ENCODE measurements around the gene HORMAD2. TPM values are rescaled to one million over a fixed set of nuclear protein-coding genes. Genes with fewer than 3 reads are reported as not detected.

The HORMAD2 gene
- total and polyA plus RNA-seq, 9 of the 15 experiments (the other 6 are each of a cell fraction or from before 2014, with no cell fraction given): not detected

DNA sequence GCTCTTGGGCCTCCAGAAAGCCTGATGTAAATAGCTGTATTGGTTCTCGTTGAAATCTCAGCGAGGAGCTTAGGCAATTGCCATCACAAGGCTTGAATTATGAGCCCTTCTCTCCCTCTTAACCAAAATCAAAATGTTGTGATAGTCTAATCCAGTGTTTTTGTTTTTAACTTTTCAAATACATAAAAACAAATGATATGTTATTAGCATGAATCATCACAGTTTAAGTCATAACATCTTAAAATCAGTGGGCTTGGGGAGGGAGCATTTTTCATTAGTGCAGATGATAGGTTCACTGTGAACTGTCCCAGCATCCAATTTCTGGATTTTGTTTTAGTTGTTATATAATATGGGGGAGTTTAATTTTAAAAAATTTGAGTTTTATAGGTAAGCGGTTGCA, 48.9 kb upstream of the HORMAD2 start:
- DNase-seq (ENCODE audit: extremely low read depth in 1 of 4, low spot score in 3 of 4) (no peak), FAIRE-seq (no peak), ATAC-seq (no peak)
- H3K27me3 ChIP-seq (ENCODE audit: control insufficient read depth in 2 of 2, insufficient read depth in 2 of 2, low read length in 2 of 2): no peaks in the 10 kb centered on the region
- H2AFZ ChIP-seq (ENCODE audit: low read depth, low read length): no peak overlapping the region
- H3K9ac ChIP-seq (ENCODE audit: insufficient read depth in 1 of 2, low read depth in 2 of 2, low read length in 2 of 2): no peak overlapping the region
- no TSS peak for BruUV-seq (replicated peaks)
- CTCF ChIA-PET (ENCODE audit: low intra/inter-chr PET ratio): no interaction called here
- no peak overlapping the region for H3K4me3 ChIP-seq
- no peak overlapping the region for H3K27ac ChIP-seq (ENCODE audit: extremely low read depth, low read depth, low read length)
- H4K20me1 ChIP-seq (replicated peaks; ENCODE audit: control insufficient read depth, insufficient read depth, low read length): no peaks in the 10 kb centered on the region; the same call in 1 of the 2 replicates
- 87% methylated on average over 3 of the region's 3 CpGs for WGBS (ENCODE audit: insufficient coverage, low coverage, missing lambda C conversion rate)
- intact Hi-C loops (cut with micrococcal nuclease) (no loop called here), in situ Hi-C loops (cut with MboI) (no loop called here)
- no peaks in the 10 kb centered on the region for H3K79me2 ChIP-seq (ENCODE audit: control insufficient read depth, insufficient read depth, low read length)
- POLR2A ChIA-PET: interaction anchor here (1.5 kb wide), 1 partner anchor 26 kb away, joined by 3 read pairs; no protein-coding TSS in a partner anchor
- no peaks in the 10 kb centered on the region for H3K9me3 ChIP-seq (replicated peaks; ENCODE audit: control insufficient read depth, insufficient read depth, low read depth, low read length)
- H3K4me1 ChIP-seq (replicated peaks in 1 of 2; ENCODE audit: control insufficient read depth in 2 of 2, insufficient read depth in 2 of 2, low read length in 2 of 2): no peaks in the 10 kb centered on the region
- H3K36me3 ChIP-seq (ENCODE audit: control insufficient read depth, insufficient read depth, low read length): 0 out of 3 replicates have a peak, but pooled peaks cover 5% of the 10 kb centered on the region
- no peak overlapping the region for H3K4me2 ChIP-seq (ENCODE audit: insufficient read depth, low read length)
- no peaks in the 10 kb centered on the region for H3K9me1 ChIP-seq (ENCODE audit: control insufficient read depth, insufficient read depth, low read length)
- TF ChIP-seq, protein P1, sequence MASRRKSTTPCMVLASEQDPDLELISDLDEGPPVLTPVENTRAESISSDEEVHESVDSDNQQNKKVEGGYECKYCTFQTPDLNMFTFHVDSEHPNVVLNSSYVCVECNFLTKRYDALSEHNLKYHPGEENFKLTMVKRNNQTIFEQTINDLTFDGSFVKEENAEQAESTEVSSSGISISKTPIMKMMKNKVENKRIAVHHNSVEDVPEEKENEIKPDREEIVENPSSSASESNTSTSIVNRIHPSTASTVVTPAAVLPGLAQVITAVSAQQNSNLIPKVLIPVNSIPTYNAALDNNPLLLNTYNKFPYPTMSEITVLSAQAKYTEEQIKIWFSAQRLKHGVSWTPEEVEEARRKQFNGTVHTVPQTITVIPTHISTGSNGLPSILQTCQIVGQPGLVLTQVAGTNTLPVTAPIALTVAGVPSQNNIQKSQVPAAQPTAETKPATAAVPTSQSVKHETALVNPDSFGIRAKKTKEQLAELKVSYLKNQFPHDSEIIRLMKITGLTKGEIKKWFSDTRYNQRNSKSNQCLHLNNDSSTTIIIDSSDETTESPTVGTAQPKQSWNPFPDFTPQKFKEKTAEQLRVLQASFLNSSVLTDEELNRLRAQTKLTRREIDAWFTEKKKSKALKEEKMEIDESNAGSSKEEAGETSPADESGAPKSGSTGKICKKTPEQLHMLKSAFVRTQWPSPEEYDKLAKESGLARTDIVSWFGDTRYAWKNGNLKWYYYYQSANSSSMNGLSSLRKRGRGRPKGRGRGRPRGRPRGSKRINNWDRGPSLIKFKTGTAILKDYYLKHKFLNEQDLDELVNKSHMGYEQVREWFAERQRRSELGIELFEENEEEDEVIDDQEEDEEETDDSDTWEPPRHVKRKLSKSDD (conservative IDR thresholded peaks at IDR 0.05; ENCODE audit: low read length): no peak
- TF ChIP-seq STAT5B (CRISPR knock-in tag; IDR thresholded peaks at IDR 0.05) (no peak), RB1 (IDR thresholded peaks at IDR 0.05; ENCODE audit: low read depth) (no peak), ZNF143 (CRISPR knock-in tag; IDR thresholded peaks at IDR 0.05) (no peak), CHCHD3 (CRISPR knock-in tag; IDR thresholded peaks at IDR 0.05) (no peak), ATF1 (CRISPR knock-in tag; IDR thresholded peaks at IDR 0.05) (no peak), ATF1 (tag; IDR thresholded peaks at IDR 0.05) (no peak), RBM34 (IDR thresholded peaks at IDR 0.05; ENCODE audit: borderline replicate concordance, insufficient read depth, low read length) (no peak), CREB1 (IDR thresholded peaks at IDR 0.05) (no peak), CREB1 (CRISPR knock-in tag; IDR thresholded peaks at IDR 0.05) (no peak), EZH2 (IDR thresholded peaks at IDR 0.05; ENCODE audit: borderline replicate concordance, low read depth, low read length) (no peak), SETDB1 (IDR thresholded peaks at IDR 0.05; ENCODE audit: low read length) (no peak), ZKSCAN8 (CRISPR knock-in tag; IDR thresholded peaks at IDR 0.05) (no peak), ZNF23 (CRISPR knock-in tag; IDR thresholded peaks at IDR 0.05) (no peak)
- TF ChIP-seq, protein P2, sequence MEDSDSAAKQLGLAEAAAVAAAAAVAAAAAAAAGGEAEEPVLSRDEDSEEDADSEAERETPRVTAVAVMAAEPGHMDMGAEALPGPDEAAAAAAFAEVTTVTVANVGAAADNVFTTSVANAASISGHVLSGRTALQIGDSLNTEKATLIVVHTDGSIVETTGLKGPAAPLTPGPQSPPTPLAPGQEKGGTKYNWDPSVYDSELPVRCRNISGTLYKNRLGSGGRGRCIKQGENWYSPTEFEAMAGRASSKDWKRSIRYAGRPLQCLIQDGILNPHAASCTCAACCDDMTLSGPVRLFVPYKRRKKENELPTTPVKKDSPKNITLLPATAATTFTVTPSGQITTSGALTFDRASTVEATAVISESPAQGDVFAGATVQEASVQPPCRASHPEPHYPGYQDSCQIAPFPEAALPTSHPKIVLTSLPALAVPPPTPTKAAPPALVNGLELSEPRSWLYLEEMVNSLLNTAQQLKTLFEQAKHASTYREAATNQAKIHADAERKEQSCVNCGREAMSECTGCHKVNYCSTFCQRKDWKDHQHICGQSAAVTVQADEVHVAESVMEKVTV (CRISPR knock-in tag; IDR thresholded peaks at IDR 0.05): no peak
- TF ChIP-seq, protein P3, sequence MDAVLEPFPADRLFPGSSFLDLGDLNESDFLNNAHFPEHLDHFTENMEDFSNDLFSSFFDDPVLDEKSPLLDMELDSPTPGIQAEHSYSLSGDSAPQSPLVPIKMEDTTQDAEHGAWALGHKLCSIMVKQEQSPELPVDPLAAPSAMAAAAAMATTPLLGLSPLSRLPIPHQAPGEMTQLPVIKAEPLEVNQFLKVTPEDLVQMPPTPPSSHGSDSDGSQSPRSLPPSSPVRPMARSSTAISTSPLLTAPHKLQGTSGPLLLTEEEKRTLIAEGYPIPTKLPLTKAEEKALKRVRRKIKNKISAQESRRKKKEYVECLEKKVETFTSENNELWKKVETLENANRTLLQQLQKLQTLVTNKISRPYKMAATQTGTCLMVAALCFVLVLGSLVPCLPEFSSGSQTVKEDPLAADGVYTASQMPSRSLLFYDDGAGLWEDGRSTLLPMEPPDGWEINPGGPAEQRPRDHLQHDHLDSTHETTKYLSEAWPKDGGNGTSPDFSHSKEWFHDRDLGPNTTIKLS (IDR thresholded peaks at IDR 0.05; ENCODE audit: borderline replicate concordance, low read depth): no peak
